ENCODE measurements around the gene PHACTR1. TPM values are rescaled to one million over a fixed set of nuclear protein-coding genes. Genes with fewer than 3 reads are reported as not detected.

Gene PHACTR1
- total RNA-seq, 4 donors from 2014 or later, result 1.5 to 3.6 (median 2.5) TPM

GRCh38 chr6:12806136-12806535, 89.6 kb downstream of the PHACTR1 start:
- TF ChIP-seq POLR2A (IDR thresholded peaks at IDR 0.05), result no peak
- no peak for TF ChIP-seq CTCF (IDR thresholded peaks at IDR 0.05)
- WGBS, 2 donors, result 81% methylated on average over 4 of the region's 4 CpGs
- H3K4me3 ChIP-seq (ENCODE audit: low read depth, poor library complexity, severe bottlenecking), result no peak overlapping the region
- intact Hi-C loops (cut with DNase I; ENCODE audit: low total_unique reads), result no loop called here
- DNase-seq (ENCODE audit: low spot score in 2 of 2), result no peak

GRCh38 chr6:12806796-12807195, 90.2 kb downstream of the PHACTR1 start:
- intact Hi-C loops (cut with DNase I; ENCODE audit: low total_unique reads), result no loop called here
- WGBS, 2 donors, result 43 to 46% methylated on average over 1 of the region's 1 CpG
- no peak for DNase-seq (ENCODE audit: low spot score in 2 of 2)
- TF ChIP-seq CTCF (IDR thresholded peaks at IDR 0.05) (no peak), POLR2A (IDR thresholded peaks at IDR 0.05) (no peak)
- no peak overlapping the region for H3K4me3 ChIP-seq (ENCODE audit: low read depth, poor library complexity, severe bottlenecking)

GRCh38 chr6:12811519-12811918, 95.0 kb downstream of the PHACTR1 start:
- no peak overlapping the region for H3K4me3 ChIP-seq (ENCODE audit: low read depth, poor library complexity, severe bottlenecking)
- TF ChIP-seq POLR2A (IDR thresholded peaks at IDR 0.05), result no peak
- TF ChIP-seq CTCF (IDR thresholded peaks at IDR 0.05), result no peak
- 86% methylated on average over 8 of the region's 8 CpGs for WGBS, 2 donors
- intact Hi-C loops (cut with DNase I; ENCODE audit: low total_unique reads), result no loop called here
- DNase-seq (ENCODE audit: low spot score in 2 of 2), result no peak

- H3K4me3 ChIP-seq (ENCODE audit: low read depth, poor library complexity, severe bottlenecking), result peak overlapping the region; percentile 7
- intact Hi-C loops (cut with DNase I; ENCODE audit: low total_unique reads), result no loop called here
- WGBS, 2 donors, result 86 to 91% methylated on average over 2 of the region's 2 CpGs
- no peak for DNase-seq (ENCODE audit: low spot score in 2 of 2)
- TF ChIP-seq POLR2A (IDR thresholded peaks at IDR 0.05) (no peak), CTCF (IDR thresholded peaks at IDR 0.05) (no peak)
Measured at GRCh38 chr6:12813321-12813720, 96.8 kb downstream of the PHACTR1 start.

- 78 to 80% methylated on average over 2 of the region's 2 CpGs for WGBS, 2 donors
Measured at GRCh38 chr6:12814015-12814414, 97.4 kb downstream of the PHACTR1 start.

More at GRCh38 chr6:12814015-12814414, 97.4 kb downstream of the PHACTR1 start:
- intact Hi-C loops (cut with DNase I; ENCODE audit: low total_unique reads), result no loop called here
- no peak overlapping the region for H3K4me3 ChIP-seq (ENCODE audit: low read depth, poor library complexity, severe bottlenecking)
- TF ChIP-seq CTCF (IDR thresholded peaks at IDR 0.05), result no peak
- TF ChIP-seq POLR2A (IDR thresholded peaks at IDR 0.05), result no peak
- no peak for DNase-seq (ENCODE audit: low spot score in 2 of 2)

Measured in lower leg skin (tissue), 4 donors.